Stimulated activated naive CD8-positive, alpha-beta T cell treated with anti-CD3 and anti-CD28 coated beads, Interleukin-15, Interleukin-2, amounts not matched to agents 100 U/mL and 50 U/mL, for 24 hours (primary cell): Measurements from ENCODE around the gene RARS2.
"Not testable (repeated sequence)": the region's sequence is repeated elsewhere in the genome, so short reads cannot be mapped to it uniquely, and the experiment has no call there.

Experiments
- ATAC-seq: fragments of 150-1000 bp; cut with Tn5 transposase; one replicate; pipeline ENCODE4 v1.10.0; 2021
- DNase-seq: peaks from one replicate; pipeline ENCODE4 v3.0.0; 2021

Gene RARS2

DNA sequence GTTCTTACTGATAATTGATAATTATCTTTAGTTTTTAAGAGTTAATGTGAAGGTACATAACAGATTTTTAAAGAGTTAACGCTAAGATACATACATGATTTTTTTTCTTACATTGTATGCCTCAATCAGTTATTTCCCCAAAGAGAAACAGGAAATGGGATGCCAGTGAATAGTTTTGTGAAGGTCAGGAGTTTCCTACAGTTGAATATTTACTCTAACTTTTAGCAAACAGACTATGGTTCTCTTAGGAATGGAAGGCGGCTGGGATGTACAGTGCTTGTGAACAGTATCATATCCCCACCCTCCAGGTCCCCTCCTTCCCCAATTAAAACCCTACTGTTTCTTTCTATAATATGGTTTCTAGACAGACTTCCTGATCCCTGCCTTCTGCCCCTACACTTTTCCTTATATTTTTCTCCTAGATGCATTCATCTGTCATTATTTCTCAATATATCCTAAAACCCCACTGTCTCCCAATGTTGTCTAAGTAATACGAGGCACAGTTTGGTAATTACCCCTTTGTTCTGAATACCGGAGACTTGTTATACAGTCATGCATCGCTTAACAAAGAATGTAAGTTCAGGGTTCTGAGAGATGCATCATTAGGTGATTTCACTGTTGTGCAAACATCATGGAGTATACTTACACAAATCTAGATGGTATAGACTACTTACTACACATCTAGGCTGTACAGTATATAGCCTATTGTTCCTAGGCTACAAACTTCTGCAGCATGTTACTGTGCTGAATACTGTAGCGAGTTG lies 87.8 kb downstream of the RARS2 start:
- ATAC-seq (no peak), DNase-seq (no peak)

DNA sequence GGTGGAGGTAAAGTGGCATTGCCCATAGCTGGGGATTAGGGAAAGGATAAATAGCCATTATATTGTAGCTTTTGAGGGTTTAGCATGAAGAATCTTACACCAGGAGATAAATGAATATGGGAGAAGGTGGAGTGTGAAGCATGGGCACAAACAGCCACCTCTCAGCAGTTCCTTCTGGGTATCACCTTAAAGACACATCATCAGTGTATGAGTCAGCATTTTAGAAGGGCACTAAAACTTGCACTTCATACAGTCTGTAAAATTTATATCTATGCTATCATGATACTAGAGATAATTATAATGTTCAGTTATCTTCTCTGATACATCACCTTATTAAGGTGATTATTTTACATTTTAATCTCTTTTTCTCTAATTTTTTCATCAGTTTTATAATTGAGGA lies 91.7 kb downstream of the RARS2 start:
- DNase-seq: no peak
- ATAC-seq: peak; percentile 61

DNA sequence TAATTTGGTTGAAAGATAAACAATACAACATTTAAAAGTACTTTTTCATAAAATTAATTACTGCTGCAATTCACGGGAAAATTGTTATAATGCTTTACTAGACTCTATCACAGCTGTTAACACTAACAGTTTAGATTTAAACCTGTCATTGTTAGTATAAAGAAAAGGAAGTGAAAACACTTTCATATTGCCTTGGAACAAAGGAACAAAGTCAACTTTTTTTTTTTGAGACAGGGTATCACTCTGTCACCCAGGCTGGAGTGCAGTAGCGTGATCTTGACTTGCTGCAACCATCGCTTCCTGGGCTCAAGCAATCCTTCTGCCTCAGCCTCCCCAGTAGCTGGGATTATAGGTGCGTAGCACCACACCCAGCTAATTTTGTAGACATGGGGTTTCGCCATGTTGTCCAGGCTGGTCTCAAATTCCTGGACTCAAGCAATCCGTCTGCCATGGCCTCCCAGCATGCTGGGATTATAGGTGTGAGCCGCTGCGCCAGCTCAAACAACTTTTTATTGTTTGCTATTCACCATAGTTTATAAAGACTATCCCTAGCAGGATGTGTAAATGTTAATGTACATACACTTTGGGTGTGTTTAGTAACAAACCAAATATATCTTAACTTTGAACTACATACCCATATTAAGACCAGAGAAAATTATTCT lies 94.9 kb downstream of the RARS2 start:
- DNase-seq (no peak), ATAC-seq (no peak)

DNA sequence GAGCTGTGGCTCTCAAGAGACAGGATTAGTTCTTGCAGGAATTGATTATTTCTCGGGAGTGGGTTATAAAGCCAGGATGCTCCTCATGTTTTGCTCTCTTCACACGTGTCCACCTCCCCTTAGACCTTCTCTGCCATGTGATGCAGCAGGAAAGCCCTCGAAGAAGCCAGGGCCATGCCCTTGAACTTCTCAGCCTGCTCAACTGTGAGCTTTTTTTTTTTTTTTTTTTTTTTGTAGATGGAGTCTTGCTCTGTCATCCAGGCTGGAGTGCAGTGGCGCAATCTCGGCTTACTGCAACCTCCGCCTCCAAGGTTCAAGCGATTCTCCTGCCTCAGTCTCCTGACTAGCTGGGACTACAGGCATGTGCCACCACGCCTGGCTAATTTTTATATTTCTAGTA lies 100.5 kb downstream of the RARS2 start:
- not testable (repeated sequence) for ATAC-seq, DNase-seq

DNA sequence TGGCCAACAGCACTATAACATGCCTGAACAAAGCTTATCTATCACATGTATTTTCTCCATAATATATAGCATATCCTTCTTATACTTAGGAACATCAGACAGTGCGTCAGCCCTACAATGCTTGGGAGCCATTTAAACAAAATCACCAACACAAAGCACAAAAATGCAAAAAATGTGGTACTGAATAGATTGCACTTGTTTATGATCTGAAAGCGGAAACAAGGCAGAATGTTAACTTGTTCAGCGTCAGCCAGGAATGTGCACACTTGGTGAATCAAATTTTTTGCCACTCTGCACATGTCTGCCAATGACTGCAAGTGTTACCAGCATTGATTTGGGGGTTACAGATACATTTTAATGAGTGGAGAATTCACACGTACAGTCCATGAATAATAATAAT lies 102.2 kb downstream of the RARS2 start:
- ATAC-seq (no peak), DNase-seq (no peak)

DNA sequence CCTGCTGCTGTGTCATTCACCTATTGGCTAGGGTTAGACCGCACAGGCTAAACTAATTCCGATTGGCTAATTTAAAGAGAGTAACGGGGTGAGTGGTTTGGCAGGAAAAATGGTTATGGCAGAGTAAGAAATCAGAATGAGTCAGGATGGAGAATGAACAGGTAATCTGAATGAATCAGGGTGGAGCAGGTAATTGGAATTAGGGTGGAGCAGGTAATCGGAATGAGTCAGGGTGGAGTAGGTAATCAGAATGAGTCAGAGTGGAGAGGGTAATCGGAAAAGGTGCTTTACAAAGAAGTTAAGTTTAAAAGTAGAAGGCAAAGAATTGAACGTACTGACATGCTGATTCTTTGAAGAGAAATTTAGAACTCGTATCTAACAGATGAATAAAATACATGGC lies 105.3 kb downstream of the RARS2 start:
- DNase-seq: no peak
- no peak for ATAC-seq

DNA sequence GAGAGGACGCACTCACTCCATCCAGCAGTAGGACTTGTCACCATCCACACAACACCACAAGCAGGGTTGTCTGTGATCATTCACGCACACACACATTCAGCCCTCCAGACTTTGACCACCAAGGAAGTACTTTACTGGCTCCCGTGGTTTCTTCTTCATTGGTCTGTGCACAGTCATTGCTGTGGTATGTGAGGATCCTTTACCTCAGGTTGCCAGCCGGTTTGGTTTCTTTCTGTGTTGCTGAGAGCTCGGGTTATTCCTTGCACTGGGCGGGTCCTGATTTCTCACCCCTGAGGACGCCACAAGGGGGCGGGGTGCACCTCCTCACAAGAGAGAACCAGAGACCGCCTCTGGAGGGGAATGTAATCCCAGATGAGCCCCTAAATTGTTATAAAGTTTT lies 105.9 kb downstream of the RARS2 start:
- ATAC-seq (no peak), DNase-seq (peak; percentile 19)

DNA sequence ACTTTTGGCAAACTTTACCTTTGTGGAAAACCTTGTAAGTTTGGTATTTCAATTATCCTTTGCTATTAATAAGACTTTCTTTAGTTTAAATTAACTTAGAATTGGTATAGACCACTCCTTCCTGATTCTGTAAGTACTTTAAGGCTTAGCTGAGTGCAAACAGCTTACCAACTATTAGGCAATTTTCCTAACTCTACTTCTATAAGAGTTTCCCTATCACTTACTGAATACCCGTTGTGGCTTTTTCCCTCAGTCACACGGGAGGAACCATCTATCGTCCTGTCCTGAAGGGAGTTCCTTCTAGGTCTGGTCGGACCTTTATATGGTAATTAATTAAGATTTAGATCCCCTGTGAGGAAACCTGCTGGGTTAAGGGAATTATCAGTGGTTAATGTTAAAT lies 107.4 kb downstream of the RARS2 start:
- DNase-seq (no peak), ATAC-seq (no peak)

DNA sequence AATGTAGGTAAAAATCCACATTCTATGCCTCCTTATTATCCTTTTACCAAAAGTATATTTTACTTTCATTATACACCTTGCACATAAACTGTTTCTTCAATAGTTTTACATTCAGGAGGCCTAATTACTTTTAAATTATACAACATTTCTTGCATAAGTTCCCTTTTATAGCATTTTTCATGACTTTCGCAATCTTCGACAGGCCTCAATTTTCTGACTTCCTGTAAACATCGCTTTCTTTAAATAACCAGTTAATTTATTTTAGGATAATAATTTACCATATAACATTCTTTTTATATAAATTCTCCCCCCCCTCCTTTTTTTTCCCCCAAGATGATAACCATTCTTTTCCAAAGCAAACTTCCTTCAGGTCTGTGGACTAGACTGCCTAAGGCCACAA lies 107.9 kb downstream of the RARS2 start:
- ATAC-seq (no peak), DNase-seq (no peak)

DNA sequence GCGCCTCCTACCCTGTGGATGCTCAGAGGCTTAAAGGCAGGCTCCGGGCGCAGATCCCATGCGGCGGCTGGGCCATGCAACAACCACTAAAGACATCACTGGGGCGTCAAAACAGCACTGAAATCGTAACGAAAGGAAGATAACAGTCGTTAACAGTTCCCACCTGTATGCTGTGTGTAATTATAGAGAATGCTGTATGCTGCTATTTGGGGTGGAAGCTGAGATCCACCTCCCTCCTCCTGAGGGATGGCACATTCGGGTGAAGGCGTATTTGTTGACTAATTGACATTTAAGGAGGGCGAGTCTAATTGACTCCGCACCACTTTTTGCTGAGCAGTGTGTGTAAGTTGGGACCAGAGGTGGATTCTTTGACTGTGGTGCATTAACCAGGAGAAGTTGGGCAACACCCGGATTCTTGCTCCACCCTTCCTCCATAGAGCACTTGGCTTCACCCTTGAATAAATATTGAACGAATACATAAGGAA lies 116.3 kb downstream of the RARS2 start:
- ATAC-seq (peak; percentile 75), DNase-seq (no peak)

DNA sequence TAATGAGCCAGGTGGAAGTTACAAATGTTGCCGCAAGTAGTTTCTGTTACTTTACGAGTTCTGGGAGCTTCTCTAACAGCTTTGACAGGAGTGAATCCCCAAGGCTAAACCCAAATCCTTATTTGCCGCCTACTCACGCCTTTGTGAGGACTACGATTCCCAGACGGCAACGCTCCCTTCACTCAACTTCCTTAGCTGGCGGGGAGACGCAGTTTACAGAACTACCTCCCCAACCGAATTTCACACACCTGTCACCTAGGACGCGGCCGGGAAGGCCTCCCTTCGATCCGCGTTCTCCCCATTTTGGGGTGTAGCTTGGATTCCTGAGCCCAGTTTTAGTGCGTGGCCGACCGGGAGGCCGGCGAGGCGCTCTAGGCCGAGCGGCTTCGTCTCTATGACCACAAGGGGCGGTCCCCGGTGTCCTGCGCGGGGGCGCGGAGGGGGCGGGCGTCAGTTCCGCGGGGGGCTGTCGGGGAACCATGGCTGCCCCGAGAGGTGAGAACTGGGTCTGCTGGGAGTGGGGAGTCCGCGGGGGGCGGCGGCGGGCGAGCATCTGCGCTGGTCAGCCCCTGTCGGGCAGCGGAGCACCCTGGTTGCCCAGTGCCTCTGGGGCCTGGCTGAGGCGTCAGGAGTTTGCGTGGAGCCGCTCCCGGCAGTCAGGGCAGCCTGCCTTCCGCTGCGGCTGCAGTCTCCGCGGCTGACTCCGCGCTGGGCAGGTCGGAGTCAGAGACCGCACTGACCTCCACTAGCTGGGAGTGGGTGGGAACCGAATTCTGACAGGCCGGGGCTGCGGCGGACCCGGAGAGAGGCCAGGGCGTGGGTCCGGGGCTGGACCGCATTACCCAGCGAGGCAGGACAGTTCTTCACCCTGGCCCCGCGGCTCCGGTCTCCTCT lies 117.0 kb downstream of the RARS2 start, which contains the start of gene SLC35A1:
Gene SLC35A1 (plus strand): TSS at position 450 of the 894 bp plus-strand sequence. CDS start 30 bp downstream, at position 480.
- DNase-seq (peak; percentile 88), ATAC-seq (peak; percentile 93)

DNA sequence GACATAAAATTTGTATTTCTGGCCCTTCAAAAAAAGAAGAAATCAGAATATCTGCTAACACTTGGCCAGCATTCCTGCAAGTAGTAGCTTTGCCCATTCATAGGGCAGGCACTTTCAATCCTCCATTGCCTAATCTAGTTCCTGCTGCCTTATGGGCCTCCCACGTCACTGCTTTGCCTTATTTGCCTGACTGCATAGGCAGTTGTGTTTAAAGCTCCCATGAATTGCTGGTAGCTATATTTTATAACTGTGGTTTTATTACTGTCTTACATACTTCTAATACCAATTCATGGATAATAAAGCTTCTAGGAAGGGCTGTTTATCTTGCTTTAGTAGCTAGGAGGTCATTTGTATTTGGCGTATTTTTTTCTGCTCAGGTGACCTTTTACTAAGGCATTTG lies 124.7 kb downstream of the RARS2 start:
- DNase-seq (no peak), ATAC-seq (no peak)
